BE2C (cell line): ENCODE results near the gene E2F1.
"Not testable (repeated sequence)": the region's sequence is repeated elsewhere in the genome, so short reads cannot be mapped to it uniquely, and the experiment has no call there.

Source experiments
- DNase-seq: peaks from one replicate; pipeline ENCODE4 v3.0.0-alpha.2; 2020
- H3K27me3 ChIP-seq: fragments of 250-450 bp; sonication (Bioruptor Pico); 2 replicates; pipeline ENCODE4 v1.5.1; 2020; ENCODE audit warnings: mild to moderate bottlenecking
- H3K36me3 ChIP-seq: fragments of 250-450 bp; sonication (Bioruptor Pico); 2 replicates; pipeline ENCODE4 v1.5.1; 2020; ENCODE audit warnings: mild to moderate bottlenecking
- H3K4me1 ChIP-seq: fragments of 250-450 bp; sonication (Bioruptor Pico); 2 replicates; pipeline ENCODE4 v1.5.1; 2020
- H3K4me3 ChIP-seq: 2 replicates; pipeline ENCODE4 v1.5.1; 2011; ENCODE audit warnings: low read depth, low read length
- H3K9me3 ChIP-seq: fragments of 250-450 bp; sonication (Bioruptor Pico); 2 replicates; pipeline ENCODE4 v1.5.1; 2020
- CTCF ChIP-seq: IDR thresholded peaks from 2 replicates; pipeline ENCODE4 v1.5.1; 2012; ENCODE audit warnings: mild to moderate bottlenecking, low read depth, low read length

E2F1 gene

GRCh38 chr20:33649201-33649681 lies 36.9 kb downstream of the E2F1 start:
- Histone ChIP-seq H3K4me1 (peaks cover 29% of the 10 kb centered on the region), H3K4me3 (peak overlapping the region; percentile 15), H3K27me3 (no peaks in the 10 kb centered on the region), H3K9me3 (no peaks in the 10 kb centered on the region), H3K36me3 (peaks cover 15% of the 10 kb centered on the region)
- peak; percentile 58 for DNase-seq
- no peak for TF ChIP-seq CTCF

- no peak overlapping the region for H3K4me3 ChIP-seq
- H3K27me3 ChIP-seq = no peaks in the 10 kb centered on the region
- H3K4me1 ChIP-seq = peaks cover 29% of the 10 kb centered on the region
- no peak for DNase-seq
- no peak for TF ChIP-seq CTCF
- peaks cover 15% of the 10 kb centered on the region for H3K36me3 ChIP-seq
- H3K9me3 ChIP-seq = no peaks in the 10 kb centered on the region
Observed at GRCh38 chr20:33648396-33649004, 37.7 kb downstream of the E2F1 start.

GRCh38 chr20:33647603-33648395 lies 38.4 kb downstream of the E2F1 start:
- no peak overlapping the region for H3K4me3 ChIP-seq
- peaks cover 15% of the 10 kb centered on the region for H3K36me3 ChIP-seq
- no peak for TF ChIP-seq CTCF
- no peak for DNase-seq
- H3K4me1 ChIP-seq = peaks cover 29% of the 10 kb centered on the region
- H3K27me3 ChIP-seq = no peaks in the 10 kb centered on the region
- no peaks in the 10 kb centered on the region for H3K9me3 ChIP-seq

GRCh38 chr20:33646959-33647602 lies 39.1 kb downstream of the E2F1 start:
- H3K27me3 ChIP-seq, H3K4me3 ChIP-seq, H3K9me3 ChIP-seq, DNase-seq: not testable (repeated sequence)
- peaks cover 15% of the 10 kb centered on the region for H3K36me3 ChIP-seq
- H3K4me1 ChIP-seq = peaks cover 29% of the 10 kb centered on the region

- Histone ChIP-seq H3K4me3 (no peak overlapping the region), H3K36me3 (peaks cover 18% of the 10 kb centered on the region), H3K27me3 (no peaks in the 10 kb centered on the region), H3K9me3 (no peaks in the 10 kb centered on the region), H3K4me1 (peaks cover 24% of the 10 kb centered on the region)
- DNase-seq = no peak
- TF ChIP-seq CTCF = no peak
Observed at GRCh38 chr20:33646191-33646590, 40.0 kb downstream of the E2F1 start.

GRCh38 chr20:33645396-33645795 lies 40.8 kb downstream of the E2F1 start:
- Histone ChIP-seq H3K4me3 (no peak overlapping the region), H3K4me1 (peaks cover 23% of the 10 kb centered on the region), H3K9me3 (no peaks in the 10 kb centered on the region), H3K27me3 (no peaks in the 10 kb centered on the region), H3K36me3 (peaks cover 21% of the 10 kb centered on the region)
- no peak for TF ChIP-seq CTCF
- no peak for DNase-seq
